Muscle layer of colon (tissue), 2 donors: ENCODE data around the gene THPO.

Experiments used
- H3K27ac ChIP-seq: one replicate; pipeline ENCODE4 v1.7.0; 2013; ENCODE audit warnings: low read depth, mild to moderate bottlenecking, low read length, moderate library complexity
- H3K27me3 ChIP-seq, 2 donors: one replicate each; pipeline ENCODE4 v1.7.0; 2013; ENCODE audit warnings: low read length in 2 of 2, mild to moderate bottlenecking in 2 of 2; ENCODE audit not compliant: insufficient read depth in 2 of 2, control insufficient read depth in 1 of 2
- H3K36me3 ChIP-seq: one replicate; pipeline ENCODE4 v1.7.0; 2013; ENCODE audit warnings: mild to moderate bottlenecking, low read length; ENCODE audit not compliant: insufficient read depth
- H3K4me1 ChIP-seq: one replicate; pipeline ENCODE4 v1.7.0; 2013; ENCODE audit warnings: mild to moderate bottlenecking, low read length; ENCODE audit not compliant: insufficient read depth
- H3K4me3 ChIP-seq, 2 donors: one replicate each; pipeline ENCODE4 v1.7.0; 2013; ENCODE audit warnings: low read length in 2 of 2, low read depth in 1 of 2, mild to moderate bottlenecking in 1 of 2, moderate library complexity in 1 of 2
- H3K9ac ChIP-seq: one replicate; pipeline ENCODE4 v1.7.0; 2013; ENCODE audit warnings: low read length
- H3K9me3 ChIP-seq: one replicate; pipeline ENCODE4 v1.7.0; 2013; ENCODE audit warnings: mild to moderate bottlenecking, low read length
- donor health status: abdominal sarcoma.
- donor health status: Adenocarcinoma of cecum.

The THPO gene

DNA sequence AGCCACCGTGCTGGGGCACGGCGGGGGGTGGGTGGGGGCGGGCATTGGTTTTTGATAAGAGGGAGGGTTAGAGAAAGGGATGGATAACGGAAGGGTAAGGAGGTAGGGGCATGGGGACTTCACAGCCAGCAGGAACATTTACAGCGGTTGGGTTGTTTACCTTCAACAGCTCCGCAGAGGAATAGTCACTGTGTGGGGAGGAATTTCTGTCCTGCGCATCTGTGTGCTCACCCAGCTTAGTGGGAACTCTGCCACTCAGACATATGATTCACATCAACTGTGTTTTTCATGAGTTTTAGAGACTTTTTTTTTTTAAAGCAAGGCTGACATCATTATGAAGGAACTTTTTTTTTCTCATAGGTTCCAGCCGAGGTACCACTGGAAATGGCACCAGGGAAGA is 21.4 kb upstream of the THPO start:
- Histone ChIP-seq H3K27me3 (peaks cover 0 to 9% of the 10 kb centered on the region in 2 donors), H3K9me3 (no peaks in the 10 kb centered on the region), H3K36me3 (no peaks in the 10 kb centered on the region), H3K4me3 (no peak overlapping the region), H3K9ac (no peak overlapping the region), H3K27ac (no peak overlapping the region), H3K4me1 (no peaks in the 10 kb centered on the region)

GRCh38 chr3:184395320-184395660 is 17.3 kb upstream of the THPO start:
- H3K27me3 ChIP-seq, result no peaks in the 10 kb centered on the region
- no peak overlapping the region for H3K27ac ChIP-seq
- no peaks in the 10 kb centered on the region for H3K9me3 ChIP-seq
- no peaks in the 10 kb centered on the region for H3K4me1 ChIP-seq
- H3K4me3 ChIP-seq, result no peak overlapping the region
- H3K9ac ChIP-seq, result no peak overlapping the region
- no peaks in the 10 kb centered on the region for H3K36me3 ChIP-seq

GRCh38 chr3:184391266-184391665 is 13.3 kb upstream of the THPO start:
- Histone ChIP-seq H3K36me3 (no peaks in the 10 kb centered on the region), H3K27ac (no peak overlapping the region), H3K9me3 (no peaks in the 10 kb centered on the region)

GRCh38 chr3:184389935-184390528 is 12.0 kb upstream of the THPO start:
- Histone ChIP-seq H3K4me3 (no peak overlapping the region), H3K9me3 (no peaks in the 10 kb centered on the region), H3K27me3 (peaks cover 0 to 5% of the 10 kb centered on the region in 2 donors), H3K4me1 (no peaks in the 10 kb centered on the region), H3K9ac (no peak overlapping the region), H3K27ac (no peak overlapping the region), H3K36me3 (no peaks in the 10 kb centered on the region)

More at GRCh38 chr3:184391266-184391665, 13.3 kb upstream of the THPO start:
- Histone ChIP-seq H3K4me3 (no peak overlapping the region), H3K9ac (no peak overlapping the region), H3K27me3 (peaks cover 0 to under 1% of the 10 kb centered on the region in 2 donors), H3K4me1 (no peaks in the 10 kb centered on the region)

DNA sequence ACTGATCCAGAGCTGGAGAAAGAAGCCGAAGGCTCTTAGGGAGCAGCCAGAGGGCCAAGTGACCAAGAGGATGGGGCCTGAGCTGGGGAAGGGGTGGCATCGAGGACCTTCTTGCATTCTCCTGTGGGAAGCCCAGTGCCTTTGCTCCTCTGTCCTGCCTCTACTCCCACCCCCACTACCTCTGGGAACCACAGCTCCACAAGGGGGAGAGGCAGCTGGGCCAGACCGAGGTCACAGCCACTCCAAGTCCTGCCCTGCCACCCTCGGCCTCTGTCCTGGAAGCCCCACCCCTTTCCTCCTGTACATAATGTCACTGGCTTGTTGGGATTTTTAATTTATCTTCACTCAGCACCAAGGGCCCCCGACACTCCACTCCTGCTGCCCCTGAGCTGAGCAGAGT is 11.4 kb upstream of the THPO start:
- Histone ChIP-seq H3K4me3 (no peak overlapping the region), H3K9me3 (no peaks in the 10 kb centered on the region), H3K36me3 (no peaks in the 10 kb centered on the region), H3K9ac (no peak overlapping the region), H3K4me1 (no peaks in the 10 kb centered on the region), H3K27ac (no peak overlapping the region), H3K27me3 (peaks cover 0 to 5% of the 10 kb centered on the region in 2 donors)

DNA sequence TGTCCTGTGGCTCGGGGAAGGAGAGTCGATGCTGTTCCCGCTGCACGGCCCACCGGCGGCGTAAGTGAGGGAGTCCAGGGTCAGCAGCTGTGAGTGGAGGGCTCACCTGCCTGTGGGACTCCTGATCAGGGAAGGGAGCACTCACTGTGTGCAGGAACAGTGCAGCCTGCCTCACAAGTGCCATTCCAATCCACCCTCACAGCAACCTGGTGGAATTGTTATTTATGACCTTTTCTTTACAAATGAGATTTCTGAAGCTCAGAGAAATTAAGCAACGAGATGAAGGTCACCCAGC is 10.9 kb upstream of the THPO start:
- H3K27ac ChIP-seq, result no peak overlapping the region
- H3K4me1 ChIP-seq, result no peaks in the 10 kb centered on the region
- peaks cover 0 to 5% of the 10 kb centered on the region in 2 donors for H3K27me3 ChIP-seq
- no peaks in the 10 kb centered on the region for H3K36me3 ChIP-seq
- H3K9ac ChIP-seq, result no peak overlapping the region
- no peak overlapping the region for H3K4me3 ChIP-seq
- H3K9me3 ChIP-seq, result no peaks in the 10 kb centered on the region

DNA sequence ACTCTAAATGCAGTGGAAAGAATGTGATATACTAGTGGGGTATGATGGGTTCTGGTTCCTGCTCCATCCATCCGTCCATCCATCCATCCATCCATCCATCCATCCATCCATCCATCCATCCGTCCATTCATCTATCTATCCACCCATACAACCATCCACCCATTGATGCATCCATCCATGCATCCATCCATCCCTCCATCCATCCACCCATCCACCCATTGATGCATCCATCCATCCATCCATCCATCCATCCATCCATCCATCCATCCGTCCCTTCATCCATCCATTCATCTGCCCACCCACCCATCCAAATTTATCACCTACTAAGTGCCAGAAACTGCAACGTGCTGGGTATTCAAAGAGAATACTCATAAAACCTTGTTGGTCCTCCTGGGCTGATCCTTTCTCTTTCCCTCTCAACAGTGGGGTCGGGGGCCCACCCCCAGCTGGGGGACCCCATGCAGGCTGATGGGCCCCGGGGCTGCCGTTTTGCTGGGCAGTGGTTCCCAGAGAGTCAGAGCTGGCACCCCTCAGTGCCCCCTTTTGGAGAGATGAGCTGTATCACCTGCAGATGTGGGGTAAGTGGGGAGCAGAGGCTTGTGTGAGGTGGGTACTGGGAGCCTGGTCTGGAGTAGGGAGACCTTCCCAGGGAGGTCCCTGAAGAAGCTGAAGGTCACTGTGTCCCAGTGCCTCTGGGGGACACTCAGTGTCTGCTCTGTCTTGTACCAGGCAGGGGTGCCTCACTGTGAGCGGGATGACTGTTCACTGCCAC is 10.3 kb upstream of the THPO start:
- Histone ChIP-seq H3K4me3 (no peak overlapping the region), H3K4me1 (no peaks in the 10 kb centered on the region), H3K27me3 (peaks cover 0 to 5% of the 10 kb centered on the region in 2 donors), H3K36me3 (no peaks in the 10 kb centered on the region), H3K9ac (no peak overlapping the region), H3K9me3 (no peaks in the 10 kb centered on the region), H3K27ac (no peak overlapping the region)

DNA sequence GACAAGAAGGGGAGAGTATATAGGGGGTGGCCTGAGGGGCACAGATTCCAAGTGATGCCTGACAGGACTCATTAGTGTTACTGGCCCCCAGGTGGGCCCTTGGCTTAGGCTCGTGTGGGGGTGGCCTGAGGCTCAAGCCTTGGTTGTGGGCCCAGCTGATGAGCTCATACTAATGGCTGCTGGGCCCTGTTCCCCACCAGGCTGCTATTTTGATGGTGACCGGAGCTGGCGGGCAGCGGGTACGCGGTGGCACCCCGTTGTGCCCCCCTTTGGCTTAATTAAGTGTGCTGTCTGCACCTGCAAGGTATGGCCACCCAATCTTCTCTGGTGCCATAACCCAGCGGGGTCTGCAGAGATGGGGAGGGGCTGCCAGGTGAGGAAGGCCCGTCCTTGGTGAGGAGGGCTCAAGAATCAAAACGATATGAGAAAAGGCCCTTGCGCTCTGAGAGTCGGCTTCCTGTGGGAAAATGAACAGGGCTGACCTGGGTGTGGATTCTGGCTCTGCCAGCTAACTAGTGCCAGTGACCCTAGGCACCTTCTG is 9.2 kb upstream of the THPO start:
- Histone ChIP-seq H3K9me3 (no peaks in the 10 kb centered on the region), H3K4me1 (no peaks in the 10 kb centered on the region), H3K4me3 (no peak overlapping the region), H3K9ac (no peak overlapping the region), H3K36me3 (no peaks in the 10 kb centered on the region), H3K27ac (no peak overlapping the region), H3K27me3 (peaks cover 0 to 7% of the 10 kb centered on the region in 2 donors)

GRCh38 chr3:184386047-184386806 is 8.2 kb upstream of the THPO start:
- Histone ChIP-seq H3K9me3 (no peaks in the 10 kb centered on the region), H3K27ac (no peak overlapping the region), H3K27me3 (peaks cover 0 to 16% of the 10 kb centered on the region in 2 donors), H3K4me3 (no peak overlapping the region), H3K4me1 (no peaks in the 10 kb centered on the region), H3K36me3 (no peaks in the 10 kb centered on the region), H3K9ac (no peak overlapping the region)

DNA sequence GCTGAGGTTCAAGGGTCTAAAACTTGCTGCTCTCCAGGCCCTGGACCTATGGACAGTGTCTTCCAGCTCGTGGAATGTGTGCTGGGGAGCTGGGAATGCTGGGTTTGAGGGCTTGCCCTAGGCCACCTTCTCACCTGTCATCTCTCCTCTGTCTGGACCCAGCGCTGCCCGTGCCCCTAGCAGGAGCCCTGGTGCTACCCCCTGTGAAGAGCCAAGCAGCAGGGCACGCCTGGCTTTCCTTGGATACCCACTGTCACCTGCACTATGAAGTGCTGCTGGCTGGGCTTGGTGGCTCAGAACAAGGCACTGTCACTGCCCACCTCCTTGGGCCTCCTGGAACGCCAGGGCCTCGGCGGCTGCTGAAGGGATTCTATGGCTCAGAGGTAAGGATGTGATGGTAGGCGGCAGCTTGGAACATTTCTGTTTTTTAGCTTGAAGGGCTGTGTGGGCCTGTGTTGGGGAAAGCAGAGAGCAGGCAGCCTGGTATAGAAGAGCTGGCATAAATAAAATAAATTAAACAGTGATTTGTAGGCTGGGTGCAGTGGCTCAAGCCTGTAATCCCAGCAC is 6.9 kb upstream of the THPO start:
- Histone ChIP-seq H3K4me1 (no peaks in the 10 kb centered on the region), H3K9ac (no peak overlapping the region), H3K9me3 (no peaks in the 10 kb centered on the region), H3K4me3 (no peak overlapping the region), H3K36me3 (no peaks in the 10 kb centered on the region), H3K27me3 (peaks cover 0 to 24% of the 10 kb centered on the region in 2 donors), H3K27ac (no peak overlapping the region)

- H3K9me3 ChIP-seq, result no peaks in the 10 kb centered on the region
- no peaks in the 10 kb centered on the region for H3K36me3 ChIP-seq
- no peak overlapping the region for H3K27ac ChIP-seq
- H3K27me3 ChIP-seq, result peaks cover under 1 to 25% of the 10 kb centered on the region in 2 donors
- H3K9ac ChIP-seq, result no peak overlapping the region
- H3K4me1 ChIP-seq, result peaks cover 1% of the 10 kb centered on the region
- no peak overlapping the region for H3K4me3 ChIP-seq
These were observed 6.3 kb upstream of the THPO start for GRCh38 chr3:184384342-184384741.
